B cell (primary cell): ENCODE data around the gene PRR11.

Experiments
- CTCF ChIP-seq: fragments of 200-600 bp; IDR thresholded peaks from one replicate; pipeline ENCODE4 v1.8.0; 2022; ENCODE audit warnings: antibody characterized with exemption, mild to moderate bottlenecking
- EZH2 ChIP-seq: IDR thresholded peaks from 2 replicates; pipeline ENCODE4 v1.6.1; 2012; ENCODE audit warnings: borderline replicate concordance, low read depth, mild to moderate bottlenecking, moderate library complexity, low read length; ENCODE audit not compliant: insufficient read depth, poor library complexity, severe bottlenecking

- TF ChIP-seq CTCF (no peak), EZH2 (no peak)
Measured at GRCh38 chr17:59107306-59107670, 48.3 kb upstream of the PRR11 start.
